Measurements from ENCODE around the gene CEPT1. TPM values are rescaled to one million over a fixed set of nuclear protein-coding genes. Genes with fewer than 3 reads are reported as not detected.

Gene CEPT1
- polyA plus RNA-seq, 4 donors = 10.0 to 62.1 (median 18.2) TPM

GRCh38 chr1:111175349-111175748 lies 35.3 kb downstream of the CEPT1 start:
- H3K4me3 ChIP-seq (ENCODE audit: low read depth in 1 of 3, low read length in 3 of 3) = no peak overlapping the region
- no peak for FAIRE-seq
- WGBS, 3 donors = 80 to 94% (median 91%) methylated on average over 3 of the region's 3 CpGs

DNA sequence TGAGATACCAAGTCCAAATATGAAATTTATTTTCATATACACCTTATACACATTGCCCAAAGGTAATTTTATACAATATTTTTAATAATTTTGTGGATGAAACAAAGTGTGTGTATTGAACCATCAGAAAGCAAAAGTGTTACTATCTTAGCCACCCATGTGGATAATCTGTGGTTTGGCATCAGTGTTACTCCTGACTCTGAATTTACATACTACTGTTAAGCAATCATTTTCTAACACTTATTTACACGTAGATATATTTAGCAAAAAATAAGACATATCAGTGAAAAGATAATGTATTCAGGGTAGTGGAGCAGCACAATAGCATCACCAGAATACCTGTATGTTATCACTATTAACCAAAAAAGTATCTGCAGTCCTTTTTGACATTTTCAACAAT lies 36.7 kb downstream of the CEPT1 start:
- Histone ChIP-seq H3K9me3 (ENCODE audit: control insufficient read depth in 2 of 2, insufficient read depth in 1 of 2, low read depth in 1 of 2, low read length in 1 of 2) (no peaks in the 10 kb centered on the region), H3K4me3 (ENCODE audit: low read depth in 1 of 3, low read length in 3 of 3) (no peak overlapping the region), H3K27ac (ENCODE audit: low read depth in 1 of 3, low read length in 2 of 3) (no peak overlapping the region), H3K27me3 (ENCODE audit: control insufficient read depth in 3 of 3, insufficient read depth in 3 of 3, low read length in 3 of 3) (no peaks in the 10 kb centered on the region), H3K36me3 (ENCODE audit: control insufficient read depth in 3 of 3, insufficient read depth in 2 of 3, low read depth in 1 of 3, low read length in 3 of 3) (peaks cover 2 to 8% (median 5%) of the 10 kb centered on the region in 3 donors), H3K4me1 (ENCODE audit: control insufficient read depth in 3 of 3, insufficient read depth in 2 of 3, low read depth in 1 of 3, low read length in 2 of 3) (no peaks in the 10 kb centered on the region)
- DNase-seq (no peak), FAIRE-seq (no peak)
- 69 to 83% (median 82%) methylated on average over 1 of the region's 1 CpG for WGBS, 3 donors

More at GRCh38 chr1:111175349-111175748, 35.3 kb downstream of the CEPT1 start:
- no peaks in the 10 kb centered on the region for H3K9me3 ChIP-seq (ENCODE audit: control insufficient read depth in 2 of 2, insufficient read depth in 1 of 2, low read depth in 1 of 2, low read length in 1 of 2)
- H3K36me3 ChIP-seq (ENCODE audit: control insufficient read depth in 3 of 3, insufficient read depth in 2 of 3, low read depth in 1 of 3, low read length in 3 of 3) = peaks cover 2 to 6% (median 5%) of the 10 kb centered on the region in 3 donors
- no peaks in the 10 kb centered on the region for H3K27me3 ChIP-seq (ENCODE audit: control insufficient read depth in 3 of 3, insufficient read depth in 3 of 3, low read length in 3 of 3)
- H3K27ac ChIP-seq (ENCODE audit: low read depth in 1 of 3, low read length in 2 of 3) = no peak overlapping the region
- H3K4me1 ChIP-seq (ENCODE audit: control insufficient read depth in 3 of 3, insufficient read depth in 2 of 3, low read depth in 1 of 3, low read length in 2 of 3) = no peaks in the 10 kb centered on the region
- DNase-seq = no peak

GRCh38 chr1:111179968-111180533 lies 40.0 kb downstream of the CEPT1 start:
- no peaks in the 10 kb centered on the region for H3K9me3 ChIP-seq (ENCODE audit: control insufficient read depth in 2 of 2, insufficient read depth in 1 of 2, low read depth in 1 of 2, low read length in 1 of 2)
- H3K27me3 ChIP-seq (ENCODE audit: control insufficient read depth in 3 of 3, insufficient read depth in 3 of 3, low read length in 3 of 3) = no peaks in the 10 kb centered on the region
- no peak overlapping the region for H3K27ac ChIP-seq (ENCODE audit: low read depth in 1 of 3, low read length in 2 of 3)
- H3K4me1 ChIP-seq (ENCODE audit: control insufficient read depth in 3 of 3, insufficient read depth in 2 of 3, low read depth in 1 of 3, low read length in 2 of 3) = no peaks in the 10 kb centered on the region
- FAIRE-seq (no peak), DNase-seq (no peak)
- H3K4me3 ChIP-seq (ENCODE audit: low read depth in 1 of 3, low read length in 3 of 3) = no peak overlapping the region
- peaks cover 2 to 9% (median 6%) of the 10 kb centered on the region in 3 donors for H3K36me3 ChIP-seq (ENCODE audit: control insufficient read depth in 3 of 3, insufficient read depth in 2 of 3, low read depth in 1 of 3, low read length in 3 of 3)

DNA sequence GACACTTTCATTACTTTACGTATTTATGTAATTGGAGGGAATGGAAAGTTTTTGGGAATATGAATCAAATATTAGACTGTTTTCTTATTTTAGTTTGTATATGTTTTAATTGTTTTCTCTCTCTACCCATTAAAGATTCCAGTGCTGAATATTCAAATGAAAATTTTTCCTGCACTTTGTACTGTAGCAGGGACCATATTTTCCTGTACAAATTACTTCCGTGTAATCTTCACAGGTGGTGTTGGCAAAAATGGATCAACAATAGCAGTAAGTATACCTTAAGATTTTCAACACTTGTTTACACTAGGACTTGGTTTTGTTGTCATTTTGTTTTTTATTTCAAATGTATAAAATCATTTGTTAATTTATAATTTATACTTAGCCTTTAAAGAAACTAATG lies 42.0 kb downstream of the CEPT1 start:
- Histone ChIP-seq H3K27me3 (ENCODE audit: control insufficient read depth in 3 of 3, insufficient read depth in 3 of 3, low read length in 3 of 3) (no peaks in the 10 kb centered on the region), H3K4me1 (ENCODE audit: control insufficient read depth in 3 of 3, insufficient read depth in 2 of 3, low read depth in 1 of 3, low read length in 2 of 3) (no peaks in the 10 kb centered on the region), H3K36me3 (ENCODE audit: control insufficient read depth in 3 of 3, insufficient read depth in 2 of 3, low read depth in 1 of 3, low read length in 3 of 3) (peaks cover 0 to 14% (median 7%) of the 10 kb centered on the region in 3 donors), H3K9me3 (ENCODE audit: control insufficient read depth in 2 of 2, insufficient read depth in 1 of 2, low read depth in 1 of 2, low read length in 1 of 2) (no peaks in the 10 kb centered on the region), H3K27ac (ENCODE audit: low read depth in 1 of 3, low read length in 2 of 3) (no peak overlapping the region), H3K4me3 (ENCODE audit: low read depth in 1 of 3, low read length in 3 of 3) (no peak overlapping the region)
- DNase-seq (peak in 1 of 2 donors; percentile 45), FAIRE-seq (no peak)
- WGBS, 3 donors = 52 to 81% (median 80%) methylated on average over 2 of the region's 2 CpGs

DNA sequence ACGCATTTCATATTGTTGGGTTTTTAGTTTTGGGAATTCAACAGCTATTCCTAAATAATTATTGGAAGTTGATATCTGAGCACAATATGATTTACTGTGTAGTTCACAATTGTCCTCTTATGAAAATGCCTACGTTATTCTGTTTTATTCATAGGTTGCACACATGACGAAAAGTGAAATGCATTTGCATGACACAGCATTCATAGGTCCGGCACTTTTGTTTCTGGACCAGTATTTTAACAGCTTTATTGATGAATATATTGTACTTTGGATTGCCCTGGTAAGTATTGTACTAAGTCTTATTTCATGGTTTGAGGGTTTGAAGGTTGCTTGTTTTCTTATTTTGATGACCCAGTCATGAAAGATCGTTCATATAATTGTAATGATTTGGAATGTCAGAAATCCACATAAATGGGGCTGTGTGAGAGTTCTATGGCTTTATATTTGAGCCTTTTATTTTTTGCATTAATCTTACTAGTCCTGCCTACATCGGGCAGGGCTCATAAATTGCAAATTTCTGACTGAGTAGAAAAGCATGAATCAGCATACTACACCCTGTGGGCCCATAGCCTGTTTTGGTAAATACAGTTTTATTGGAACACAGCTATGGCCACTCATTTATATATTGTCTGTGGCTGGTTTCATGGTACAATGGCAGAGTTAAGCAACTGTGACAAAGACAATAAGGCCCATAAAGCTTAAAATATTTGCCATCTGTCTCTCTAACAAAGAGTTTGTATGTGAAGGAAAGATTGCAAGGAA lies 43.5 kb downstream of the CEPT1 start:
- Histone ChIP-seq H3K27ac (ENCODE audit: low read depth in 1 of 3, low read length in 2 of 3) (no peak overlapping the region), H3K27me3 (ENCODE audit: control insufficient read depth in 3 of 3, insufficient read depth in 3 of 3, low read length in 3 of 3) (no peaks in the 10 kb centered on the region), H3K4me3 (ENCODE audit: low read depth in 1 of 3, low read length in 3 of 3) (no peak overlapping the region), H3K9me3 (ENCODE audit: control insufficient read depth in 2 of 2, insufficient read depth in 1 of 2, low read depth in 1 of 2, low read length in 1 of 2) (no peaks in the 10 kb centered on the region), H3K4me1 (ENCODE audit: control insufficient read depth in 3 of 3, insufficient read depth in 2 of 3, low read depth in 1 of 3, low read length in 2 of 3) (no peaks in the 10 kb centered on the region), H3K36me3 (ENCODE audit: control insufficient read depth in 3 of 3, insufficient read depth in 2 of 3, low read depth in 1 of 3, low read length in 3 of 3) (peaks cover 0 to 24% (median 15%) of the 10 kb centered on the region in 3 donors)
- 88 to 92% (median 88%) methylated on average over 6 of the region's 6 CpGs for WGBS, 3 donors
- no peak for DNase-seq
- FAIRE-seq = no peak

DNA sequence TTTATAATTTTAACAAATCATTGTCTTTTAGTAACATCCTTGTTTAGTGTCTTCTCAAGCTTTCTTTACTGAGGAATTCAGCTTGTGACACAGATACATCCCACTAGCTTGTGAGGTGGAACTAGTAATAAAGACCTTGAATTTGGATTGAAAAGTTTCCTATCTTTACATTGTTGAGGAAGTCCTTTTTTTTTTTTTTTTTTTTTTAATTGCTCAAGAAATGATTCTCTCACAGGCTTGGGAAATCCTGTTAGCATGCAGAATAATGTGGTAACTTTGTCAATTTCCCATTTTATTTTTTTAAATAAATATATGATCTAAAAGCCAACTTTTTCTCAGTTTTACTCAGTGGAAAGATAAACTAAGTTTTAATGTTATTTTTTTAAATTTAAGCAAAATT lies 44.6 kb downstream of the CEPT1 start:
- FAIRE-seq = no peak
- no peak overlapping the region for H3K27ac ChIP-seq (ENCODE audit: low read depth in 1 of 3, low read length in 2 of 3)
- H3K27me3 ChIP-seq (ENCODE audit: control insufficient read depth in 3 of 3, insufficient read depth in 3 of 3, low read length in 3 of 3) = no peaks in the 10 kb centered on the region
- no peak overlapping the region for H3K4me3 ChIP-seq (ENCODE audit: low read depth in 1 of 3, low read length in 3 of 3)
- H3K36me3 ChIP-seq (ENCODE audit: control insufficient read depth in 3 of 3, insufficient read depth in 2 of 3, low read depth in 1 of 3, low read length in 3 of 3) = peaks cover 0 to 29% (median 17%) of the 10 kb centered on the region in 3 donors
- no peaks in the 10 kb centered on the region for H3K4me1 ChIP-seq (ENCODE audit: control insufficient read depth in 3 of 3, insufficient read depth in 2 of 3, low read depth in 1 of 3, low read length in 2 of 3)
- no peak for DNase-seq
- no peaks in the 10 kb centered on the region for H3K9me3 ChIP-seq (ENCODE audit: control insufficient read depth in 2 of 2, insufficient read depth in 1 of 2, low read depth in 1 of 2, low read length in 1 of 2)

DNA sequence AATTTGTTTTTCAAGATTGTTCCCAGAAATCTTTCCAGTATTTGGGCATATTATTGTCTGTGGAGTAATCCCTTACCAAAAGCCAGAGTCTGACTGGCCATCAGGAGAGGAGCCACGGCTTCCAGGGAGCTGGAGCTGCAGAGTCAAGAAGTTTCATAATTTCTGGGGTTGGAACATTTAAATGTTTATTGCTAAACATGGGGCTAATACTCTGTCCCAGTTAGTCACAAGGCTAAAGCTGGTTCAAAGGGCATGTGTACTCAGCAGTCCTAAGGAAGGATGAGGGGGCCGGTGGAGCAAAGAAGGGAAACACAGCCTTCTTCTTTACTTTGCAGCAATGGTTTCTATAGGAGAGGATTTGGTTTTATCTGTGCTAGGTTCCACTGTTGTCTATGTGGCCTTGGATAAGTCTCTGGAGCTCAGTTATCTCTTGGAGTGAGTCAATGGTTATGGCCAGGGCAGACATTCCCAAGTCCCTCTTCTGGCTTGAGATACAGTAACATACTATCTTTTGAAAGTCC lies 51.0 kb downstream of the CEPT1 start:
- peaks cover 0 to 50% (median 37%) of the 10 kb centered on the region in 3 donors for H3K36me3 ChIP-seq (ENCODE audit: control insufficient read depth in 3 of 3, insufficient read depth in 2 of 3, low read depth in 1 of 3, low read length in 3 of 3)
- WGBS, 3 donors = 26 to 54% (median 48%) methylated on average over 2 of the region's 2 CpGs
- no peaks in the 10 kb centered on the region for H3K9me3 ChIP-seq (ENCODE audit: control insufficient read depth in 2 of 2, insufficient read depth in 1 of 2, low read depth in 1 of 2, low read length in 1 of 2)
- H3K4me3 ChIP-seq (ENCODE audit: low read depth in 1 of 3, low read length in 3 of 3) = no peak overlapping the region
- H3K27me3 ChIP-seq (ENCODE audit: control insufficient read depth in 3 of 3, insufficient read depth in 3 of 3, low read length in 3 of 3) = no peaks in the 10 kb centered on the region
- no peak for FAIRE-seq
- DNase-seq = peak; percentile 58 to 87
- peaks cover 10 to 59% (median 10%) of the 10 kb centered on the region in 3 donors for H3K4me1 ChIP-seq (ENCODE audit: control insufficient read depth in 3 of 3, insufficient read depth in 2 of 3, low read depth in 1 of 3, low read length in 2 of 3)
- peak overlapping the region in 2 of 3 donors; percentile 22 to 77 for H3K27ac ChIP-seq (ENCODE audit: low read depth in 1 of 3, low read length in 2 of 3)

- Histone ChIP-seq H3K36me3 (ENCODE audit: control insufficient read depth in 3 of 3, insufficient read depth in 2 of 3, low read depth in 1 of 3, low read length in 3 of 3) (peaks cover 0 to 53% (median 41%) of the 10 kb centered on the region in 3 donors), H3K9me3 (ENCODE audit: control insufficient read depth in 2 of 2, insufficient read depth in 1 of 2, low read depth in 1 of 2, low read length in 1 of 2) (no peaks in the 10 kb centered on the region), H3K4me3 (ENCODE audit: low read depth in 1 of 3, low read length in 3 of 3) (no peak overlapping the region), H3K27me3 (ENCODE audit: control insufficient read depth in 3 of 3, insufficient read depth in 3 of 3, low read length in 3 of 3) (no peaks in the 10 kb centered on the region), H3K27ac (ENCODE audit: low read depth in 1 of 3, low read length in 2 of 3) (peak overlapping the region in 2 of 3 donors; percentile 7 to 77), H3K4me1 (ENCODE audit: control insufficient read depth in 3 of 3, insufficient read depth in 2 of 3, low read depth in 1 of 3, low read length in 2 of 3) (peaks cover 10 to 61% (median 10%) of the 10 kb centered on the region in 3 donors)
- no peak for DNase-seq
- FAIRE-seq = no peak
- 69 to 85% (median 80%) methylated on average over 3 of the region's 3 CpGs for WGBS, 3 donors
Measured at GRCh38 chr1:111191496-111191895, 51.5 kb downstream of the CEPT1 start.
